NCI-H146 treated with DMSO at 0.1 percent for 48 hours (cell line): ENCODE data around the gene TRO.

Source experiments
- DNase-seq: peaks from one replicate; lab custom pipeline; 2025; ENCODE audit not compliant: unreplicated experiment; lab: John Stamatoyannopoulos, UW

Gene TRO

DNA sequence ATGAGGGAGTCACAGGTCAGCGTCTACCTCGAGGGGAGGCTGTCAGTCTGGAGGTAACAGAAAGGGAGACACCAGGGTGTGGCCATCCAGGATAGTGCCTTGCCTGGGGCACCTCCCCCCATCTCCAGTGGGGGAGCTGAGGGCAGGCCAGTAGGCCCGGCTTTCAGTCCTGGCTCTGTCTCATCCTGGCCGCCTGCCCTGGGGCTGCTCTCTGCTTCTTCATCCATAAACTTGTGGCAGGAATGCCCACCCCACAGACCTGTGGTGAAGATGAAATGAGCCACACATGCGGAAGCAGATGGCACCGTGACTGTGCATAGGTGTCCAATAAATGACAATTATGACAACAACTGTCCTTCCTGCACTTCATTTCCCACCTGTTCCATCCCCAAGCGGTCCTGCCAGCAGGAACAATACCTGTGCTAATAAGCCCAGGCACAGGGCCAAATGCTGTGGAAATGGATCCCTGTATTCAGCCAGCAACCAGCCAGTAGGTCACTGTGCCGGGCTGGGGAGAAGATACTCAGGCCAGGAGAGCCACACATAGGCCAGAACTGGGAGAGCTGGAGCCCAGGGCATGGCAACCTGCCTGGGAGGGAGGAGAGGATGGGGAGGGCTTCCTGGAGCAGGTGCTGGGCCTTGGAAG, 30.2 kb downstream of the TRO start:
- peak; percentile 81 for DNase-seq

DNA sequence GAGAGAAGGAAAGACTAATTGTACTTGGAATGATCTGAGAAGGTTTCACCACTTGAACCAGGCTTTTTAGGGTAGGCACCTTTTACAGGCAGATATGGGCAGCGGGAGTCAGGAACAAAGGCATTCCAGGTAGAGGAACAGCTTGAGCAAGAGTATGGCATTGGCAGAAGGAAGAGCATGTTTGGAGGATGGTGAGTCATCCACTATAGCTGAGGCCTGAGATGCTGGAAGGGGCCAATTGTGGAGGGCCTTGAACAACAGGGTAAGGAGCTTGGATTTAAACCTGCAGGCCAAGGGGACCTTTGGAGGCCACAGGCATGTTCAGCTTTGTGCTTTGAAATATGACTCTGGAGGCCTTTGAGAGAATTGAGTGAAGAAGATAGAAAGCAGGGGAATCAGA, 41.1 kb downstream of the TRO start:
- DNase-seq = no peak

DNA sequence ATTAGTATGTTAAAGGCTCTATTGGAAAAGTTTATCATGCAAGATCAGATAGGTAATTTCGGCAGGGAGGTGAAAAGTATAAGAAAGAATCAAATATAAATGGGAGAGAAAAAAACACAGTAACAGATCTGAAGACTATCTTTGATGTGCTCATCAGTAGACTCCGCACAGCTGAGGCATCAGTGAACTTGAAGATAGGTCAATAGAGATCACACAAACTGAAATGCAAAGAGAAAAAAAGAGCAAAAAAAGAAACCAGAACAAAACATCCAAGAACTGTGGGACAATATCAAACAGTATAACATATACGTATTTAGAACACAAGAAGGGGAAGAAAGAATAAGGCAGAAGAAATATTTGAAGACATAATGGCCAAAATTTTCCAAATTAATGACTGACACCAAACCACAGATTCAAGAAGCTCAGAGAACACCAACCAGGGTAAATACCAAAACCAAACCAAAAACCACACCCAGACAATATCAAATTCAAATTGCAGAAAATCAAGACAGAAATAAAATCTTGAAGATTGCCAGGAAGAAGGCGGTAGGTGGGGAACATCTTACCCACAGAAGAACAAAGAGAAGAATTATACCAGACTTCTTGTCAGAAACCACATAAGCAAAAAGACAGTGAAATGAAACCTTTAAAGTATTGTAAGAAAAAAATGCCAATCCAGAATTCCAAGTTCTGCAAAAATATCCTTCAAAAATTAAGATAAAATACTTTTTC, 44.3 kb downstream of the TRO start:
- no peak for DNase-seq

DNA sequence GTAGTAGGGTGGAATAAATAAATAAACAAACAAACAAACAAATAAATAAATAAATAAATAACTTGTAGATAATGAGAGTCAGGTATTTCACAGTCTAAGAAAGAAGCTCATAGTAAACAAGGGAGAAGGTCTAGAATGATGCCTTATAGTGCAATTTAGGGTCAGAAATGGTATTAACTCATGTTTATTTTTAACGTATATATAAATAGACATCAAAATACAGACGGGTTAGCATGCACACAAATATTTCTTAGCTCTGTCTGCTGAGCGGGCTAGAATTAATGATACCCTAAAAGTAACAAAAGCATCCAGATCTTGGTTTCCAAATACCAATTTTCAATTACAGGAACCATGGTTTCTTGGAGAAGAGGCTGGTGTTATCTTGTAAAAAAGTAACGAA, 56.8 kb downstream of the TRO start:
- no peak for DNase-seq

DNA sequence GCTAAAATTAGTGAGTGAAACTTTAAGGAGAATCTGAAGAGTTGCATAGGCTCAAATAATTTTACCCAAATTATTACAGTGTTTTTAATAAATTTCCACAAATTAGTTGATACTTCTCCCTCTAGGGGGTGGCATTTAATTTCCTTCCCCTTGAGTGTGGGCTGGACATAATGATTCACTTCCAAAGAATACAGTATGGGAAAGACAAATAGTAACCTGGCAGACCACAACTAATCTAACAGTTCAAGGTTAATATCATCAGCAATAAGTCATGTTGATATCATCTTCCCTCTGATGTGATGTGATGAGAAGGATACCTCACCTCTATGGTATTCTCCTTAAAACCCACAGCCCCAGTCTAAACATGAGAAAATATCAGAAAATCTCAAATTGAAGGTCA, 57.8 kb downstream of the TRO start:
- no peak for DNase-seq

DNA sequence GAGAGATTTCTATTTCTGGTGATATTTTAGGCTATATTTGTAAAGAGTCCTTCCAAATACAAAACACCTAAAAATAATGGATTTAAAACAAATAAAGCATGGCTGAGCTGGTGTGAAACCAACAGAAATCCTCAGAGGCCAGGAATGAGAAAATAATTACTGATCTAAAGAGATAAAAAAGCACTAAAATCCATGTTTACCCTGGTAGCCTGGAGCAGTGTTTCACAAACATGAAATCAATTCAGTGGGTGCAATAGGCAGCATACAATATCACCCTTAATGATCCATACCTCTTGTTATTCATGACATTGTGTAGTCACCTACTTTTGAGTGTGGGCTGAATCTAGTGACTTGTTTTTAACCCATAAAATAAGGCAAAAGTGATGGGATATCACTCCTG, 58.8 kb downstream of the TRO start:
- no peak for DNase-seq

DNA sequence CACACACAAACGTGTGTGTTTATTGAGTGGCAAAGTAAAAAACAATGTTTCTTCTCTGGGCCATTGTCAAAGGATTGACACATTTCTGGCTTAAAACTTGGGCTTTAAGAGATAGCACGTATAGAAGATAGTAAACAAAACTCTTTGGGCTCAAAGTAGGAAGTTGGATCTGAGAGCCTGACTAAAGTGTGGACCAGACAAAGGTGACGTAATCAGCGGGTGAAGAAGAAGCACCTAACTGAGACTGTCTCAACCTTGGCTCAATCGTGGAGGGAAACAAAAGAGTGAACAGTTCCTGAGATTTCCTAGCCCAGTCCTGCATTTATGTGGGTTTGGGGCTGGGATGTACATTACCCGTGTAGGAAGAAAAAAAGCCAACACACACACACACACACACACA, 59.7 kb downstream of the TRO start:
- no peak for DNase-seq
